NCI-H510A (cell line): ENCODE results near the gene CELF1.

Source experiments
- DNase-seq: peaks from one replicate; lab custom pipeline; 2025; lab: John Stamatoyannopoulos, UW

CELF1 gene

DNA sequence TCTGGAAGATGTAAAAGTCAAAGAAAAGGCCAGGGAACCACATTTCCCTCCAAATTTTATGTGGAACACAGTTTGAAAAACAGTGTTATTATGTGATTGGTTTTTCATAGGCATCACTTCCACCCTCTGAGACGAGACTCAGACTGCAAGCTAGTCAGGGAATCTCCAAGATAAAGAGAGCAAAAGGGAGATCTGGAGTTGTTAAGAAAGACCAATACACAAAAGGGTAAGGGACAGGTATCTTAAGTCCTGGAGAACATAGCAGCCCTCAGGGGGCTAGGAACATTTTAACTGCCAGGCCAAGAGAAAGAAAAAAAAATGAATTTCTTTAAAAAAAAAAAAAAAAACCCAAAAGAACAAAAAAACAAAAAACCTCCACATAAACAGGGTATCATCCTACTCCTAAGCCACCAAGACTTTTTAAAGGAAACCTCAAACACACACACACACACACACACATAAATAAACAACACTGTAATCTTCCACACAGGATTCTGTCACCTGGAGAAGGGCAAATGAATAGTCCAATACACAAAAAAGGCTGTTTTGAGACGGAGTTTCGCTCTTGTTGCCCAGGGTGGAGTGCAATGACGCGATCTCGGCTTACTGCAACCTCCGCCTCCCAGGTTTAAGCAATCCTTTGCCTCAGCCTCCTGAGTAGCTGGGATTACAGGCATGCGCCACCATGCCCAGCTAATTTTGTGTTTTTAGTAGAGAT is 44.5 kb downstream of the CELF1 start:
- DNase-seq: no peak

DNA sequence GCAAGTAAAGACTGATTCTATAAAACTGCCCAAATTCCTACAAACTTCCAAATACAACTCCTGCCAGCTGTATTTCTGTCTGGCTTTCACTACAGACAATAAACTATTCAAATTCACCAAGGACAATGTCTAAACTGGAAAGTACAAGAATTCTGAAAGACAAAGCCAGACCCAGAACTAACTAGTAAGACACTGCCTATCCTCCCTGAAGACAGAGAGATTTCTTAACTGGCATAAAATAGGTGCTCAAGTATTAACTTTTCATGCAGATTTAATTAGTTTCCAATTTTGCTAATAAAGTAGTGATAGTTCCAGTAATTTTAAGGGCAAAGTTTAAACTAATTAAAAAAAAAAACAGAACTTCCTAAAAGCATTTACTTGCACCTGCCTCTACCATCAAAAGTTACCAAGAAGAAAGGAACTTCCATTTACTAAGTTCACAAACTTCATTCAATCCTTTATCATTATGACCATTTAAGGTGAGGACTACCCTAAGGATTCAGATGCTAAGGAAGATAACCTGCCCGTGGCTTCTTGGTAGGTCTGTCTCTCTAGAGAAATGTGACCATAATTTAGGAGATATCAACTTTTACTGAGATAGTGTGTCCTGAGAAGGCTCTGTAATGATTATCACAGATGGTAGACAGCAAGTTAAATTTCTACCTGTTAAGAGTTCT is 45.2 kb downstream of the CELF1 start:
- DNase-seq: no peak

DNA sequence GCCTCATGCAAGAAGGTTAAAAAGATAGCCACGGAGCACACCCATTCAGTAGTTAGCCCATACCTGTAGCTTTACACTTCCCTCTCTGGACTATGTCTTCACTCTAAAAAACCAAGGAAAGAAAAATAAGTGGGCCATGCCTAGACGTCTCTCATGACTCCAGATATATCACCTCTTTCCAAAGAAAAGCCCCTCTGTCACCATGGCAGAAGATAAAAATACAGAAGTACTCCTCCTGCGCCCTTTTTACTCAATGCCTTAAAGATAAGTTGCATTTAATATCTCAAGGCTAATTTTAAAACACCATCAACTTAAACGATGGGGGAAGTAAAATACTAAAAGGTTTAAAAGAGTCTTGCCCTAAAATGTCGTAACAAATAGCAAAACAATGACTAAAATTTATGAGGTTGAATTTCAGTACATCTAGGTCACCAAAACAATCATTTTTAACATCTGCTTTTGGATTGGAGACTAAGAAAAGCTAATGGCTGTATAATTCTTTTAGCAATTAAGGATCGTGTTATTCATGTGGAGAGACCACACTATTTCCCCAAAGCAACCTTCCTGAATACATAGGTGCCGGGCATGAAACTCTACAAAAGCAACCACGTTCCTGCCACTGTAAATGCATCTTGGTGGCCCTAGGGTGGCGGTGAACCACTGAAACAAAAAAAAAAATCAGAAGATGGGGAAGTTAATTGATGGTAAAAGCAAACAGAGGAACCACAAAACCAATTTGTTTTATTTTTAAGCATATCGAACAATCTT is 46.0 kb downstream of the CELF1 start:
- DNase-seq: no peak

DNA sequence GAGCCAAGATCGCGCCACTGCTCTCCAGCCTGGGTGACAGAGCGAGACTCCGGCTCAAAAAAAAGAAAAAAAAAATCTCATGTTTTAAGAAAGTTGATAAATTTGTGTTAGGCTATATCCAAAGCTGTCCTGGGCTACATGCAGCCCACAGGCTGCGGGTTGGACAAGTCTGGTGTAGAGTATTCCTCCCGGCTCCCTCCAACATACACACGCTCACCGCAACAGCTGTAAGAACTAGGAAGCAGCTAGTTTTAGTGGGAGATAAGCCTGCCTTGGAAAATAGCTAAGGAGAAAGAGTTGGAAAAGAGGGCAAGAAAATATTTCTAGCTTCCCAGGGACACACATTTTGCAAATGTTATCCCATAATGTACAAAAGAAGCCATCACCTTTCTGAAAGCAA is 46.6 kb downstream of the CELF1 start:
- no peak for DNase-seq

DNA sequence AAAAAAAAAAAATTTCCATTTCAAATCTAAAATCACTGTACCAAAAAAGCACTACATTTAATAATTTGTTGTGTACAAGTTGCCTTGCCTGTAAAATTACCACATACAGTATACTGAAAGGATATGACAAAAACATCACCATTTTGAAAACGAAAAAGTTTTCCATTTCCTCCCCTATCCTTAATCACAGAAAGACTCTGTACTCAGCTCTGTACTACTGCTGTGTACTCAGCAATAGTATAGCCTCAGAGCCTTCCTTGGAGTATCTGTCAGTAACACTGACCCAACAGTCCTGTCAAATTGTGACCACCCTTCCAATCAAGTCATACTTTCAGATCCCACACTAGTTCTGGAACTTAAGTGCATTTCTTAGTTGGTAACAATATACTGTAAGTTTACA is 48.0 kb downstream of the CELF1 start:
- DNase-seq: no peak

DNA sequence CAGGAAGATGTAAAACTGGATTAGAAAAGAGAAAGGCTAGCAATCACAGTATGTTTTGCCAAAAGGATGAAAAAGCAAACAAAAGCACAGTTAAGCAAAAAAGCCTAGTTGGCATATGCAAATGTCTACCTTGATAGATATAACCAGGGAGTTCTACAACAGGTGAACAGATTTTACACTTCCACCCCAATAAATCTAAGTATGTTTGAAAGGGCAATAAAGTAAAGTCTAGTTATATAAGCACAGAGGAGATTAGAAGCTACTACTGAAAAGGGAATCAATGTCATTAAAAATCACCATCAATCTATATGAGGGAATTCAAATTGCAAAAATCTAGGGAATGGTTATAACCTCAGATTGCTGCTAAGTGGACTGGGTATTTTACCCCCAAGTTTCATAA is 49.7 kb downstream of the CELF1 start:
- DNase-seq: no peak

DNA sequence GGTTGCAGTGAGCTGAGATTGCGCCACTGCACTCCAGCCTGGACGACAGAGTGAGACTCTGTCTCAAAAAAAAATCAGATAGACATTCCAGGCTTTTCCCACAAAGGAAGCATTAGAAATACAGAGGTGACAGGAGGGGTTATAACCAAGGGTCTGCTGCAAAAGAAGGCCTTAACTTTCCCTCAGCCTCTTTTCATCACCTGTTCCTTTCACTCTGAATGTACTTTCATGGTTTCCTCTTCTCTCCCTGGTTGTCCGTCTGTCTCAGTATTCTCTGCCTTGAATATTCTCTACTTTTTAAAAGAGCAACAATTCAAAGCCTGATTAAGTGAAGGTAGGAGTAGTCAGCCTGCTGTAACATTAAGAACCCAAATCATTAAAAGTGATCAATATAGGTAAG is 50.2 kb downstream of the CELF1 start:
- DNase-seq: no peak

DNA sequence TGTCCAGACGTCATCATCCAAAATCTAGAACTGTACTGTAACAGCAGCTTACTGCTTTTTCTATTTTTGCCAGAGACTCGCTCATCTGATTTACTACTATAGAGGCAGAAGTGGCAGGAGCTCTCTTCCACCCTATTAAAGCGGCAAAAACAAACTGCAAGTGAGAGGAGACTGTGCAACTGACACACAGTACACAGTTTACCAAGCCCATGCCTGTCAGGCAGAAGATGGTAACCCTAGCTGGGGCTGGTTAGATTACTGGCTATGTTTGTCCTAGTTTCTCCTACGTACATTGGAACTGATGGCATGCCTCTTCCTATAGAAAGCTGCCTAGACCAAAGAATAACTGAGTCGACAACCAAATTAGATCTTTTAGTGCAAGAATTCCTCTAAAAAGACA is 51.8 kb downstream of the CELF1 start:
- DNase-seq: no peak

DNA sequence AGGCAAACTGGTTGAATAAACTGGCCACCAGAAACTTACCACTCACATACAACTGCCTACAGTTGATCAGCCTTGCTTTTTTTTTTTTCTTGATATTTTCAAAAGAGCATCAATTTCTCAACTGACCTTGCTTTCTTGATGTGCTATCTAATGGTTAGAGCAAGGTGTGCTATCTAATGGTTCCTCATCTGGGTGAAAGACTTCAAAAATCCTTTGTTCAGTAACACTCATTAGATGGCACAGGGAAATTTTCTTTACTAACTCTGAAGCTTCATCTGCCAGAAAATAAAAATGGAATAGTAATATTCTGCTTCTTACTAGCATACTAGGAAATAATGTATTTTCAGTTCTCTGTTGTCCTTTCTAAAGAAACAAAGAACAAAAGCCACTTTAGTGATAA is 52.8 kb downstream of the CELF1 start:
- no peak for DNase-seq

DNA sequence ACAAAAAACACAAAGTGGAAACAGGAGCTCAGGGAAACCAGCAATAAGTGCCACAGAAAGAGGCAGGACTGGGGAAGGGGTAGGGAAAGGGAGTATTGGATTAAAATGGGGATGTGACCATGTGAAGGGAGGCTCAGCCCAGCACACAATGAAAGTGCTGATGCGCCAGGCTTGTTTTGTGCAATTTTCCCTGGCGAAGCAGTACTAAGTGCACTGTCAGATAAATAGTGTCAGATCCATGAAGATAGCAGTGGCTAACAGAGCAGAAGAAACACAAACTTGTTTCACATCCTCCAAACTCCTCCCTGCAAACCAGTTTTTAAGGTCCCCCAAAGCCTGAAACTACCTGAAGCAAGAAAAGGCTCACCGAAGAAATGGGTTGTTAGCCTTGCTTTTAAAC is 53.3 kb downstream of the CELF1 start:
- DNase-seq: no peak

DNA sequence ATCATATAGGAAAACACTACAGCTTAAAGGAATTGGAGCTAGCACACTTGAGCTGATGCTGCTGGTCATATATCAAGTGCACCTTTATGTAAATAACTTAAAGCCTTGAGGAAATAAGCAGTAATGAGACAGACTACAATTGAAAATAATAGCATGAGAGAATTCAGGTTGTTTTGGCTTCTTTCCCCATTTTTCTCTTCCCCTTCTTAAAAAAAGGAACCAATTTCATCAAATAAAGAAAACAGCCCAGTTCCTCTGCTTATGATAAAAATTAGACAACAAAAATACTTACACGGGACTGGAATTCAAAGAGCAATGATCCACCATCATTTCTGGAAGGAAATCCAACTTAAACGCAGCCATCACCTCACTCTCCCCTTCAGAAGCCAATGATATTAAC is 53.8 kb downstream of the CELF1 start:
- DNase-seq: no peak

DNA sequence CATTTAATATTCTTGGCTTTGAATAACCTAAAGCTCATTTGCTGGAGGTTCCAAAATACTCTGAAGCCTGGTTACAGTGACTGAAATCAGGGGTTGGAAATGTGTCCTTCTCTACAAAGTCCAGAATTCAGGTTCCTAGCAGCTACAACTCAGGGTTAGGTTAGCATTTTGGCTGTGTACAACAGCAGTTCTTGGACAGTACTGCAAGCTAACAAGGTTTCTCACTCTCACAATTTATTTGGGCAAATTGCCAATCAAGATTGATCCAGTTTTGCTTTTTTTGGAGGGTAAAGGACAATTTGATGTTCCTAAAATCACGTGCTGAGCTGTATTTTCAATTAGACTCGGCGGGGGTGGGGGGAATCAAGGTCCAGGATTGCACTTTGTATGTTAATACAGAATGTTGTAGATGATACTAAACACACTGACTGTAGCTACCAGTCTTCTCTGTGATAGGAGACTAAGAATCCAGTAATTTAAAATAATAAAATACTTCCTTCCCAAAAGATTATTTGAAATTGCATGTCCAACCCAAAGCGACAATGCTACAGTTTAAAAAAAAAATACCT is 54.3 kb downstream of the CELF1 start:
- no peak for DNase-seq

DNA sequence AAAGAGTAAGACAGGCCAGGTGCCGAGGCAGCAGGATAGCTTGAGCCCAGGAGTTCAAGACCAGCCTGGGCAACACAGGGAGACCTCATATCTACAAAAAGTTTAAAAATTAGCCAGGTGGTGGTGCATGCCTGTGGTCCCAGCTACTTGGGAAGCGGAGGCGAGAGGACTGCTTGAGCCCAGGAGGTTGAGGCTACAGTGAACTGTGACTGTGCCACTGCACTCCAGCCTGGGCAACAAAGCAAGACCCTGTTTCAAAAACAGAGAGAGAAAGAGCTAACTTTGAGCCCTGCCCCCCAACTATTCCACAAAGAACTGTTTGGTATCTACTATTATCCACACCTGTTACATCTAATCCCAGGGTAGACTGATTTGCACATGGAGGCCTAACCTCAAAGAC is 54.8 kb downstream of the CELF1 start:
- DNase-seq: no peak

DNA sequence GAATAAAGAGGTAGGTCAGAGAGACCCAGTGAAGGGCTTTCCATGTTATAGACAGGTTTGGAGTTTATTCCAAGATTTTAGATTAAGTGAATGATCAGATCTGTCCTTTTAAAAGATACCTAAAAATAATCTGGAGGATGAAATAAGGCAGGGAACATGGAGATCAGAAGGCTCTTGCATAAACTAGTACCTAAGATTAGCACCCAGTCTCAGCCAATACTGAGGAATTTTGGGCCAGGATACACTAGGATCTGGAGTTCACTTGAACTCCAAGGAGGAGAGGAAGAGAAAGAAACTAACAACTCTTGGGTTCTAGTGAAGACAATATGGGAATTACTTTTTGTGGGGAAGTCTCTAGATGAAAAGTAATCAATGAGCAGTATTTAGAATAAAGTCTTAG is 56.1 kb downstream of the CELF1 start:
- no peak for DNase-seq

DNA sequence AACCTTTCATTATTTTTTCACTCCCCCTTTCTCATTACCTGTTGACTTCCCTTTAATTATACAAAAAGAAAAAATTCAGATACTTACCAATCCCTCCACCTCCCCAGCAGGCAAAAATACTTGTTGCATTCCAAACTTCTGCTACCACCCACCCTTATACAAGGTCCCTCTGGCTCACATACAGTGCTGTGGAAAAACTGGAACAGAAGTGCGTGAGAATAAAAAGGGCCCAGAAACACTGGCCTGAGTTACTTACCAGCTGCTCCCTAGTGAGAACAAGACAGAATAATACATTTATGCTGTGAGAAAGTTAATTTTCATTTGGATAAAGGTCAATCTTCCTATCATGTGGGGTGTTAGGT is 57.1 kb downstream of the CELF1 start:
- no peak for DNase-seq

DNA sequence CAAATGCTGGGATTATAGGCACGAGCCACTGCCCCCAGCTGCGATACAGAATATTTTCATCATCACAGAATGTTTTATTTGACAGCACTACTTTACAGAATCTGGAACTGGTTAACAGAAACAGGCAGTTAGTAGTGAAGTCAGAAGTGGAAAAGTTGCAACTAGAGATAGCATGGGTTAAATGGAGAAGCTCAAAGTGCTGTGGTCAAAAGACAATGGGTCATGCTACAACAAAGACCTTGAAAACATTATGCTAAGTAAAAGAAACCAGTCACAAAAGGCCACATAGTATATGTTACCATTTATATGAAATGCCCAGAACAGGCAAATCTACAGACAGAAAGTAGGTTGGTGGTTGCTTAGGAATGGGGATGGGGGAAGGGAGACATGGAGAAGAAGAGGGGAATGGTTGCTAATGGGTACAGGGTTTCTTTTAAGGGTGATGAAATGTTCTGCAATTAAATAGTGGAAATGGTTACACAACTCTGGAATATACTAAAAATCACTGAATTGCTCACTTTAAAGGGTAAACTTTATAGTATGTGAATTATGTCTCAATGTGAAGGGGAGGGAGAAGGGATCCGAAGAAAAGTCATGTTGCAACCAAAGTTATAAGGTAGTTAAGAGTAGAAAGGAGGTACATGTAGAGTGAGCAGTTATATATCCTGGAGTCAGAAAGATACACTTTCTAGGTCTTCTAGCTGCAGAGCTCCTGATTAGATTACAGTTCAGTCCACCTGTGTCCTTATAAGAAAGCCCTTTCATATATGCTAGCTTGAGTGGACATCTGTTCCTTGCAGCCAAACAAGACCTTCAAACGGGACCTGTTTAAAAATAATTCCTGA is 57.7 kb downstream of the CELF1 start:
- no peak for DNase-seq

DNA sequence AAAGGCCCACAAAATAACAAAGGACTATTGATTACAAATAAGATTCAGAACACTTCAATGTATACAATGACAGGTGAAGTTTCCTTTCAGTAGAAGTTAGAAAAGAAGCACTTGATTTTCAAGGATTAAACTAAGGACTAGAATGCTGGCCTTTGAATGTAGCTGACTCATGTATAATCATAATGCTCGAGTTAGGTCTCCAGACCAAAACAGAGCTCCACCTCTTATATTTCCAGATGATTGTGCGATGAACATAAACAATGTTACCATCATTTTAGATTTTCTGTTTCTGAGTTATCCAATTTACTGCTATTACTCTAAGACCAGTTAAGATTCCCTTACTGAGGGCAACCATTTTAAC is 63.6 kb downstream of the CELF1 start:
- no peak for DNase-seq

DNA sequence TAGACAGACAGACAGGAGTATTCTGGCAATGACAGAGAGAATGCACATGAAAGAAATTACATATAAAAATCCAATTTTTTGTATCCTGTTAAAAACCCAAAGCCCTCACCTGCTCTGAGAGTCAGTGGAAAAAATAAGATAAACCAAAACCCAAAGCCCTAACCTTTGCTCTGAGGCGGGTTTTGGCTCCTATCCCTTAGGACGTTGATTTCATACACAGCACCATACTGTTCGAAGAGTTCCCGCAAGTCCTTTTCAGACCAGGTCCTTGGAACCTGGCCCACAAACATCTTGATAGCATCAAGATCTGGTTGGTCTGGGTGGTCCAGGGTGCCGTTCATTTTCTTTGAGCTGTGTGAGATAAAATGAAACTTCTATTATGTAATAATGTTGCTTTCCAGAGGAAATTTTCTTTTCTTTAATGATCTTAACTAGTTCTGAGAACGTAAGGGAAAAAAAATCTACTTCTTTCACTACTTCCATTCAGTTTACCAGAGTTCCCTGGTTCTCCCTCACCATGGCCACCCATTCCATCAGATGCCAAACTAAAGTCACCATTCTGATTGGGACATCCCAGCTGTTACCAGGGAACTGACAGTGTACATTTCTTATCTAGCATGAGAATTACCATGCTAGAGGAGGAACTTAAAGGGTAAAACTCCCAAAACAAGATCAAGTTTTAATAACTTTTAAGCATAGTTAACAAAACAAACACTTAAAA is 64.1 kb downstream of the CELF1 start:
- DNase-seq: no peak

DNA sequence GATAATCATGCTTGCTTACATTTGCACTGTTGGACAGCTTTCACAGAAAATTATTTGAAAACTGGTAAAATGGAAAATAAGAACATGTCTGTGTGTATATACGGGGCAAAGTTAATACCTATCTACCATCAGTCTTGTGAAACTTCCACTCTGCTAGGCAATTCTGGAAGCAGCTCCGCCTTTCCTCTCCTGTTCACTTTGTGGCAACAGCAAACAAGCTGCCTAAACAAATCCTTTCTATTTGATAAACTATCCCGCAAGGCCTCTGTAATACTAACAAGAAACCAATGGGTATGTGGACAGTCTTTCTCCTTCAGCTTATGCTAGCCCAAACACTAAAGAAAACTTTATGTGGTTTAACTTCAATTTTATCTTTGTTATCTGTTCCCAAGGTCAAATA is 64.8 kb downstream of the CELF1 start:
- no peak for DNase-seq

DNA sequence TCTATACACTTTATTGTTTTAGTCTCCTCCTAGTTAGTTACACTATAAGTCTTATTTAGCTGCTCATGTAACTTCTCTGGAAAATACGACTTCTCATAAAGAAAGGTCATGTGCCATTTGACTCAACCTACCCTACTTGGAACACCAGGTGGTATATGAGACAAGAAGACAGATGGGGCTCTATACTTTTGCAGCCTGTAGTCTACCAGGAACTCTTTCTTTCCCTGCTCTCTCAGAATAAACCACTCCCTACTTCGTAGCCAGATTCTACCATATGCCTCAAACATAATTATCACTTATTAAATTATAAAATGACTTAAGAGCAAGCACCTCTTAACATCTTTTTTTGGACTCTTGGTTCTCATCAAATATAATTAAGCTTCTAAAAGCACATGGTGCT is 65.5 kb downstream of the CELF1 start:
- no peak for DNase-seq

DNA sequence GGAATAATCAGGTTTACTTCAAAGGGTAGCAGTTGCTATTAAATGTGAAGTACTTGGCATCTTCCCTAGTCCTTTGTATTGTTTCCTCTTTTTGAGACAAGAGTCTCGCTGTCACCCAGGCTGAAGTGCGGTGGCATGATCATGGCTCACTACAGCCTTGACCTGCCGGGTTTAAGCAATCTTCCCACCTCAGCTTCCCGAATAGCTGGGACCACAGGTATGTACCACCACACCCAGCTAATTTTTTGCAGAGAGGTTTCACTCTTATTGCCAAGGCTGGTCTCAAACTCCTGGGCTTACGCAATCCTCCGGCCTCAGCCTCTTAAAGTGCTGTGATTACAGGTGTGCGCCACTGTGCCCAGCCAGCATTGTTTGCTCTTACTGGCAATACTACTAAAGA is 67.8 kb downstream of the CELF1 start:
- no peak for DNase-seq

DNA sequence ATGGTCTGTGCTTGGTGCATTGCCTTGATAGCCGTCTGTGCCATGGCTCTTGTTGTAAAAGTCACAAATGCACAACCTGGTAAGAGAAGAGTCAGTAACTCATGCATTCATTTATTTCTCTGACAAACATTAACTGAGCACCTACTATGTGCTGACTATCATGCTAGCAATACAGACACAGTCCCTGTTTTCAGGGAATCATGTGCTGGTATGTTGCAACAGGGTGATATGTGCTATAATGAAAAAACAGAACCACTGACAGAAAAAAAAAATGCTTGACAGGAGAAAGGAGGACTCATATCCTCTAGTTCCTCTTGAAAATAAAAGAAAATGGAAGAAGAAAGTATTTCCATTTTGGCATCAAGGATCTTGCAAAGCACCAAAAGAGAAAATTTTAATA is 69.5 kb downstream of the CELF1 start:
- no peak for DNase-seq
